H9 (cell line): ENCODE measurements around the gene STARD3NL. TPM values are rescaled to one million over a fixed set of nuclear protein-coding genes. Genes with fewer than 3 reads are reported as not detected.

Source experiments
- DNase-seq: peaks from one replicate; pipeline ENCODE4 v3.0.0-alpha.2; 2017
- H2AFZ ChIP-seq: one replicate; pipeline ENCODE4 v1.6.1; 2013; ENCODE audit warnings: mild to moderate bottlenecking, low read length, control low read depth, moderate library complexity
- H2AK5ac ChIP-seq: 2 replicates; pipeline ENCODE4 v1.6.1; 2013; ENCODE audit warnings: low read length, control low read depth, mixed read lengths; ENCODE audit not compliant: insufficient read length
- H2BK120ac ChIP-seq: one replicate; pipeline ENCODE4 v1.6.1; 2013; ENCODE audit warnings: low read depth, mild to moderate bottlenecking, low read length, control low read depth, inconsistent platforms; ENCODE audit not compliant: poor library complexity, severe bottlenecking
- H2BK12ac ChIP-seq: 2 replicates; pipeline ENCODE4 v1.6.1; 2013; ENCODE audit warnings: low read length, control low read depth, mixed read lengths, low read depth; ENCODE audit not compliant: insufficient read length
- H2BK15ac ChIP-seq: 2 replicates; pipeline ENCODE4 v1.6.1; 2013; ENCODE audit warnings: low read depth, low read length, control low read depth
- H2BK20ac ChIP-seq: one replicate; pipeline ENCODE4 v1.6.1; 2013; ENCODE audit warnings: low read depth, mild to moderate bottlenecking, low read length, control low read depth, inconsistent platforms; ENCODE audit not compliant: poor library complexity, severe bottlenecking
- H2BK5ac ChIP-seq: 2 replicates; pipeline ENCODE4 v1.6.1; 2013; ENCODE audit warnings: low read length, control low read depth, mixed read lengths; ENCODE audit not compliant: insufficient read length
- H3K14ac ChIP-seq: 2 replicates; pipeline ENCODE4 v1.6.1; 2013; ENCODE audit warnings: low read length, control low read depth; ENCODE audit not compliant: insufficient read depth
- H3K18ac ChIP-seq: 2 replicates; pipeline ENCODE4 v1.6.1; 2013; ENCODE audit warnings: low read depth, mild to moderate bottlenecking, mixed read lengths, low read length, control low read depth; ENCODE audit not compliant: insufficient read length
- H3K23ac ChIP-seq: 2 replicates; pipeline ENCODE4 v1.6.1; 2013; ENCODE audit warnings: low read length, control low read depth, mixed read lengths, low read depth; ENCODE audit not compliant: insufficient read length
- H3K23me2 ChIP-seq: 2 replicates; pipeline ENCODE4 v1.6.1; 2013; ENCODE audit warnings: low read depth, mild to moderate bottlenecking, mixed read lengths, low read length, control low read depth; ENCODE audit not compliant: insufficient read length, poor library complexity, severe bottlenecking
- H3K27ac ChIP-seq: 2 replicates; pipeline ENCODE4 v1.5.1; 2013; ENCODE audit warnings: low read length, control low read depth, mixed read lengths, low read depth; ENCODE audit not compliant: insufficient read length
- H3K27me3 ChIP-seq: 2 replicates; pipeline ENCODE4 v1.6.1; 2013; ENCODE audit warnings: low read length, control low read depth, inconsistent platforms; ENCODE audit not compliant: insufficient read depth
- H3K4ac ChIP-seq: 2 replicates; pipeline ENCODE4 v1.6.1; 2013; ENCODE audit warnings: low read depth, mild to moderate bottlenecking, control low read depth, inconsistent platforms, low read length, moderate library complexity
- H3K4me1 ChIP-seq: 2 replicates; pipeline ENCODE4 v1.6.1; 2013; ENCODE audit warnings: low read length, control low read depth, inconsistent platforms; ENCODE audit not compliant: insufficient read depth
- H3K4me2 ChIP-seq: 2 replicates; pipeline ENCODE4 v1.6.1; 2013; ENCODE audit warnings: low read length, control low read depth, mixed read lengths; ENCODE audit not compliant: insufficient read length, insufficient read depth
- H3K56ac ChIP-seq: 2 replicates; pipeline ENCODE4 v1.6.1; 2013; ENCODE audit warnings: low read depth, mild to moderate bottlenecking, mixed read lengths, low read length, control low read depth; ENCODE audit not compliant: insufficient read length
- H3K79me1 ChIP-seq: 2 replicates; pipeline ENCODE4 v1.6.1; 2013; ENCODE audit warnings: low read depth, mild to moderate bottlenecking, moderate library complexity, low read length, control low read depth, inconsistent platforms; ENCODE audit not compliant: insufficient read depth, poor library complexity, severe bottlenecking
- H3K79me2 ChIP-seq: 2 replicates; pipeline ENCODE4 v1.6.1; 2013; ENCODE audit warnings: low read length, control low read depth, inconsistent platforms; ENCODE audit not compliant: insufficient read depth
- H3K9ac ChIP-seq: 2 replicates; pipeline ENCODE4 v1.6.1; 2013; ENCODE audit warnings: low read length, control low read depth, mixed read lengths; ENCODE audit not compliant: insufficient read length; ENCODE audit errors: extremely low read depth
- H3K9me3 ChIP-seq: one replicate; pipeline ENCODE4 v1.6.1; 2013; ENCODE audit warnings: low read depth, low read length, inconsistent platforms; ENCODE audit not compliant: control insufficient read depth
- H3T11ph ChIP-seq: one replicate; pipeline ENCODE4 v1.6.1; 2013; ENCODE audit warnings: mild to moderate bottlenecking, low read length, control low read depth, inconsistent platforms
- H4K20me1 ChIP-seq: one replicate; pipeline ENCODE4 v1.6.1; 2013; ENCODE audit not compliant: control insufficient read depth, insufficient read length, insufficient read depth
- H4K5ac ChIP-seq: 2 replicates; pipeline ENCODE4 v1.6.1; 2013; ENCODE audit warnings: low read depth, mild to moderate bottlenecking, mixed read lengths, low read length, control low read depth; ENCODE audit not compliant: insufficient read length
- H4K8ac ChIP-seq: replicated peaks from 2 replicates; pipeline ENCODE4 v1.6.1; 2013; ENCODE audit warnings: low read length, control low read depth, mixed read lengths, low read depth; ENCODE audit not compliant: insufficient read length
- H4K91ac ChIP-seq: 2 replicates; pipeline ENCODE4 v1.6.1; 2013; ENCODE audit warnings: low read depth, mild to moderate bottlenecking, moderate library complexity, mixed read lengths, low read length, control low read depth; ENCODE audit not compliant: insufficient read length
- H3K27ac Mint-ChIP-seq, 3 experiments: 2 replicates in 2 of 3; 3 replicates in 1 of 3; pipeline ENCODE4 v1.8.0; 2020 to 2021; ENCODE audit warnings: mixed read lengths in 3 of 3, mild to moderate bottlenecking in 1 of 3, moderate library complexity in 1 of 3
- H3K27me3 Mint-ChIP-seq: 2 replicates; pipeline ENCODE4 v1.8.0; 2021; ENCODE audit warnings: low read depth, mild to moderate bottlenecking, moderate library complexity, mixed read lengths
- H3K36me3 Mint-ChIP-seq, 3 experiments: 2 replicates in 2 of 3; 3 replicates in 1 of 3; pipeline ENCODE4 v1.8.0; 2020 to 2021; ENCODE audit warnings: low read depth in 3 of 3, mixed read lengths in 3 of 3; ENCODE audit not compliant: insufficient read depth in 1 of 3
- H3K4me1 Mint-ChIP-seq, 2 experiments: 2 replicates each; pipeline ENCODE4 v1.8.0; 2020; ENCODE audit warnings: mixed read lengths in 2 of 2
- H3K4me3 Mint-ChIP-seq, 2 experiments: 2 replicates in 1 of 2; 3 replicates in 1 of 2; pipeline ENCODE4 v1.8.0; 2020 to 2021; ENCODE audit warnings: mild to moderate bottlenecking in 2 of 2, mixed read lengths in 2 of 2, moderate library complexity in 1 of 2
- H3K9me3 Mint-ChIP-seq, 2 experiments: 2 replicates in 1 of 2; 3 replicates in 1 of 2; pipeline ENCODE4 v1.8.0; 2020; ENCODE audit warnings: mild to moderate bottlenecking in 2 of 2, mixed read lengths in 2 of 2, moderate library complexity in 1 of 2
- CTCF ChIP-seq: fragments of 200-600 bp; sonication (generic); conservative IDR thresholded peaks from 3 replicates; pipeline ENCODE4 v1.8.0; 2021; ENCODE audit warnings: antibody characterized with exemption, mild to moderate bottlenecking
- WGBS: extraction: QIAGEN DNeasy Blood & Tissue Kit; methylation state at CpG from one replicate; pipeline ENCODE4 v1.1.7; 2013; ENCODE audit warnings: missing lambda C conversion rate, low lambda C conversion rate, mixed read lengths; ENCODE audit not compliant: insufficient read length; ENCODE audit errors: extremely low coverage; 5-methylcytosine and 5-hydroxymethylcytosine counted together
- total RNA-seq: library from RNA; stranded (reverse); gene quantifications from 2 replicates; pipeline ENCODE4 v1.2.1, GENCODE V29; 2021

STARD3NL gene
- total RNA-seq, 1 experiment from 2014 or later: 36.5 TPM

- H3K27me3 Mint-ChIP-seq: peaks cover 6% of the 10 kb centered on the region
- Histone ChIP-seq H2AK5ac (no peak overlapping the region), H4K91ac (no peak overlapping the region), H3K27me3 (no peaks in the 10 kb centered on the region), H3K4me1 (no peaks in the 10 kb centered on the region), H2BK12ac (no peak overlapping the region), H2BK5ac (no peak overlapping the region), H4K20me1 (no peaks in the 10 kb centered on the region), H3K4me2 (no peak overlapping the region), H3K18ac (no peak overlapping the region), H3K79me2 (no peaks in the 10 kb centered on the region), H3T11ph (no peak overlapping the region), H4K8ac (no peak overlapping the region), H2BK120ac (no peak overlapping the region), H3K27ac (no peak overlapping the region), H3K14ac (no peak overlapping the region), H3K23me2 (no peaks in the 10 kb centered on the region), H3K4ac (no peak overlapping the region), H3K9ac (no peak overlapping the region), H4K5ac (no peak overlapping the region), H3K9me3 (no peaks in the 10 kb centered on the region), H2BK15ac (no peak overlapping the region), H2AFZ (no peak overlapping the region), H3K56ac (no peak overlapping the region), H3K79me1 (no peaks in the 10 kb centered on the region), H3K23ac (no peak overlapping the region), H2BK20ac (no peak overlapping the region)
- H3K4me1 Mint-ChIP-seq: peaks cover 3% of the 10 kb centered on the region in 2 experiments; a peak in 3 of 4 replicates
- peaks cover 7 to 18% of the 10 kb centered on the region in 2 experiments for H3K9me3 Mint-ChIP-seq
- H3K27ac Mint-ChIP-seq: no peak overlapping the region
- no peak for TF ChIP-seq CTCF
- no peak overlapping the region for H3K4me3 Mint-ChIP-seq
- no peak for DNase-seq
- no CpG with 5 or more reads among the region's 4 CpGs for WGBS
- H3K36me3 Mint-ChIP-seq: peaks cover 2 to 6% (median 5%) of the 10 kb centered on the region in 3 experiments; a peak in 4 of 7 replicates
These were observed 14.4 kb upstream of the STARD3NL start for GRCh38 chr7:38163671-38164070.
